Tongue (tissue), 2 donors: ENCODE measurements around the gene PSMD11. TPM values are rescaled to one million over a fixed set of nuclear protein-coding genes. Genes with fewer than 3 reads are reported as not detected.

Experiments
- DNase-seq: peaks from one replicate; pipeline ENCODE4 v3.0.0-alpha.2; 2015
- total RNA-seq: library from RNA; depleted of rRNA; stranded (reverse); fragments of >200 nt; gene quantifications from one replicate; pipeline ENCODE4 v1.2.3, GENCODE V29; 2014

The PSMD11 gene
- total RNA-seq, 1 donor from 2014 or later: 94.2 TPM

DNA sequence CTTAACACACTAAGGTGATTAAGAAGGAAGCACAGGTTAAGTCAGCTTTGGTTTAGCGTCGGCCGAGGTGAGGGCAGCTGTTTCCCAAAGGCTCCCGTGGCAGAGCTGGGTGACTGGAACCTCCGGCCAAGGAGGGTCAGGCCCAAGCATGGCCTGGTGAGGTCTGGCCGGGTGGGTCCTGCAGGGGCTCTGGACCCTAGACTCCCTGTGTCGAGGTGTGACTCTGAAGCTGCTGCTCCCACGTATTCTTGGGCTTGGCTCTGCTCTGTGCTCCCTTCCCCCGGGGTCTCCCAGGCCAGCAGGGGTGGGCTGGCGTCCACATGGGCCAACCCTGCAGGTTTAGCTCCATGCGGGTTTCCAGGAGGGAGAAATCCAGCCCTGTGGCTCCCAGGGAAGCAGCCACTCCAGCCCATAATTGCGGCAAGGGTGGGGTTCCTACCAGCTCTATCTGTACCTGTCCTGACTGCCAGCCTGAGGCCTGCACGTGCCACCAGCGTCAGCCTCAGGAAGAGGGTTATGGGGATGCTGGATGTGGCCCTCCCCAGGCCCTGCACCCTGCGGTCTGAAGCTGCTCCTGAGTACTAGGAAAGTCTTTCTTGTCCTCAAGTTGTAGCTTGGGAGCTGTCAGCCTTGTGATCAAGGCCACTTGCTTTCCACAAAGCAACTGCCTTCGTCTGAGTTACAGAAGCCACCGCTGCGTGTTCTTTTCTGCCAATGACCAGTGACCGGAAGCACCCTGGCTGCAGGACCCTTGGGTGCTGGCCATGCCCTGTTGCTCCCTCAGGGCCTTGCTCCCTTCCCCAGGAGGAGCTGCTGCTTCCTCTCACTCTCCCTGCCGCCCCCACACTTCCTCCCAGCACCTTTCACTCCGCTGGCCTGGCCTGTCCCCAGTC is 47.3 kb downstream of the PSMD11 start:
- no peak for DNase-seq

DNA sequence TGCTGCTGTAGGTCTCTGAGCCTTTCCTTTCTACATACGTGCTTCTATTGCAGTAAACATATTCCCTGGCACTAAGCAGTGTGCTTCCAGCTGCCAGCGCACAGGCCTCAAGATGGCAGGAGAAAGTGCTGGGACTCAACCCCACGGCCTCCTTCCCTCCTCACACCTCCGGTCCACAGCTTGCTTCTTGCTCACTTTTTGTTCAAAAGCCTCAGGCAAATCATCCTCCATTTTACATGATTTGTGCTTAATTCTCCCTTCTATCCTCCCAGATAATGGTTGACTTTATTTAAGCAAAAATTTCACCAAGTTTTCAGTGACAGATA is 47.9 kb downstream of the PSMD11 start:
- no peak for DNase-seq

DNA sequence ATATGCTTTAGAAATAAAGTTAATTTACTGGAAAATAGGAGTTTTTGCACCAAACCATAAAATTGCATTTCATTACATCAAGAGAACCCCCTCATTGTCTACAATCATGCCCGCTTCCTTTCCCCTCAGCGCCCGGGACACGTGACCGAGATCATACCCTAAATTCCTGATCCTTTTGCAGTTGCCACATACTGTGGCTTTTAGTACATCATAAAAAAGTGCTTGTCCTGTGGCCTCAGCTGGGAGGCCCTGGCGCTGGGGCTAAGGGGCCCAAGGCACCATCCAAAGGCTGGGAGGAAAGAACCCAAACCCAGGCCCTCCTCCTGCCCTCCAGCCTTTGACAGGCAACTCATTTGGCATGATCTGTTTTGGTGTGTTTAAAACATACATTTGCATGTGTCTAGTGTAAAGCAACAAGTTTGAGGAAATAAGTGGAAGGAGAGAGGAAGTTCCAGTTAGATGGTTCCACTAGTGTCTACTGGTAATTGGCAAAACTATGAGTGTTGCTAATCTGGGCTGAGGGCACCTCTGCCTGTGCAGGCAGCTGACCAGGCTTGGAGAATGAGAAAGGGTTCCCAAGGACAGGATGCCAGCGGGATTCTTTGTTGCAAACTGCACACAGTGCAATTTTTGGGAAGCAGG is 48.5 kb downstream of the PSMD11 start:
- DNase-seq: no peak

DNA sequence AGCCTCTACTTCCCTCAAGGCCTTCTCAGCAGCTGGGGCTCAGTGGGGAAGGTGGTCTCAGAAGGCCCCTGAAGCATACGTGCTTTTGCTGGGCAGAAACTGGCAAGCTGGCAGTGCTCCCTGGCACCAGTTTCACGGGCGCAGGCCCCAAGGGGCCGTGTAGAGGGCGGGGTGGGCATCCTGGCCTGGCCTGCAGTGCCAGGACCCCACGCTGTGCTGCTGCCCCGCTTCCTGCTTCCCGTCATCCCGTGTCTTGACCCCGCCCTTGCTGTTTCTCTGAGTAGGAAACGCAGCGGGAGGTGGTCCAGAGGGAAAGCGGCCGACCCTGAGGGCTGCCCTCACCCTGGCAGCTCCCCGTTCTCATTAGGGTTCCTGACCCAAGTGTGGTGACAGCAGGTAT is 49.3 kb downstream of the PSMD11 start:
- no peak for DNase-seq

DNA sequence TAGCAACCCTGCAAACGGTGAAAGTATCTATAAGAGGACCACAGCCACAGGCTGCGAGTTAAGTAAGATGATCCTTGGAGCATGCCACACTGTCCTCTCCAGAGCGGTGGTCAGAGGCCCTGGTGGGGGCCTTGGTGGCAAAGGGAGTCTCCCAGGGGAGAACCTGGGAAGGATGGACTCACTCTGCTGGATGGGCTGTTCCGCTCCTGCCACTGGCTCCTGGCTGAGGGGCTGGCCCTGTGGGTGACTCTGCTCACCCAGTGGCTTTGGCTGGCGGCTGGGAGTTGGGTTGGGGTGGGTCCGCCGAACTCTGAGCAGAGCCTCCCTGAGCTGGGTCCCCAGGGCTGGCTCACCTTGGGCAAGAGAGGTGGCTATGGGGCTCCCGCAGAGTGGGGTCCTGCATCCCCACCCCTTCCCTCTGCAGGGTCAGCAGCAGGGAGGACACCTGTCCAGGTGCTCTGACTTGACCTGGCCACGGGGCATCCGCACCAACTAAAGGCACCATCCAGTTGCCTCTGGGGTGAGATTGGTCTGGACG is 49.7 kb downstream of the PSMD11 start:
- DNase-seq: no peak

DNA sequence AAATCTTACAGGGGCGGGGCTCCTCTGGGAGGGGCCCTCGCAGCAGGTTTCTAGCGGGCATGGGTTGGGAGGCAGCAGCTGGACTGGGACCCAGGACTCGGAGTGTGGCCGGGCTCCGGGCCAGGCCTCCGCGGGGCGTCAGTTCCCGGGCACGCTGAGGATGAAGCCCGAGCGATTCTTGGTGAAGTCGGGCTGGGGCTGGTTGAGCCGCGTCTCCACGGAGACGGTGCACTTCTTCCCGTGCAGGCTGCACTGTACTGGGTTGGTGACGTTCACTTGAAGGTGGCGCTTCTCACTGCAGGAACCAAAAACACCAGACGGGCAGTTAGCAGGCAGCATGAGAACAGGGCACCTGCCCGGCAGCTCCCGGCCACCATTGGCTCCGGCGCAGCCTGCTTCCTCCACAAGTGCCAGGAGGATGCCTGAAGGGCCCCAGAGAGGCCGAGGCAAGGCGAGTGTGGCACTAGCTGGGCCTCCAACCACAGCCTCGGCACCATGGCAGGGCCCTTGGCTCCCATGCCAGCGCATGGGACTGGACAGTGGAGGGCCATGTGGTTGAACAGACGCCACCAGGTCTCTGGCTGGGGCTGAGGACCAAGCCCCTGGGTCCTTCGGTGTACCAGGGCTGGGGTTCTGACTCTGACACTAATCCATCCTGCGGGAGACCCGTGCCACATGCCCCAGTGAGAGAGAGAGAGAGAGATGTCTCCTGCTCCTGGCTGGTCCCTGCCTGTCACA is 50.5 kb downstream of the PSMD11 start:
- peak; percentile 49 for DNase-seq

DNA sequence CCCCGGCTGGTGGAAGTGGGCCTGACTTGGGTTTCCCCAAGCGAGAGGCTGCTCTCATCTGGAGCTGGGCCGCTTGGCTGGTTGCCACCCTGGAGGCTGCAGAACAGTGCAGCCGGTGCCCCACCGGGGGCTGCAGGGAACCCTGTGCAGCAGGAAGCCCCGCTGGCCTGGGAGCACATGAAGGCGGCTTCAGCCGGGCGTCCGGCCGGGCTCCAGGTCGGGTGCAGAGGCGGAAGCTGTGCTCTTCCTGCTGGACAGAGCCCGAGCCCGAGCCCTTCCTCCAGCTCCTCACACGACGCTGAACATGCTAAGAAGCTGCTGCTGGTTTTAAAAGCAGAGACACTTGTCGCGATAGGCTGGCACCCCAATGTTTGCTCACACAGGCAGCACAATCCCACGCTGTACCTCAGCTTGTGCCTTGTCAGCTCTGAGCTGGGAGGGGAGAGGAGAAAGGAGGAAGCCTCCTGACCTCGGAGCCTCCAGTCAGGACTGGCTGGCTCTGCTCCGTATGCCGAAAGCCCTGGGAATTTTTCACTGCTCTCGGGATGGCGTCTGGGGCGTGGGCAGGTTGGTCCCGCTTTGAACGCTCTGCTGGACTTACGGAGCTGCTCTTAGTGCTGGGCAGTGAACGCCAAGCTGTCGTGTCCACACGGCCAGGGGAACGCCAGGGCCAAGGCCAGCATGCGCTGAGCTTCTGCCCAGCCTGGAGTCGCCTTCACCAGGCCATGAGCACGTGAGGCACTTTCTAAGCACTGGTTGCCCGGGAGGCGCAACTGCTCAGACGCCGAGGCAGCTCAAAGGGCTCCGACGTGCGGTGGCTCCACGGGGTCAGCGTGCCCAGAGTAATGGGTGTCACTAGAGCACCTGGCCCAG is 51.3 kb downstream of the PSMD11 start:
- peak; percentile 80 for DNase-seq

DNA sequence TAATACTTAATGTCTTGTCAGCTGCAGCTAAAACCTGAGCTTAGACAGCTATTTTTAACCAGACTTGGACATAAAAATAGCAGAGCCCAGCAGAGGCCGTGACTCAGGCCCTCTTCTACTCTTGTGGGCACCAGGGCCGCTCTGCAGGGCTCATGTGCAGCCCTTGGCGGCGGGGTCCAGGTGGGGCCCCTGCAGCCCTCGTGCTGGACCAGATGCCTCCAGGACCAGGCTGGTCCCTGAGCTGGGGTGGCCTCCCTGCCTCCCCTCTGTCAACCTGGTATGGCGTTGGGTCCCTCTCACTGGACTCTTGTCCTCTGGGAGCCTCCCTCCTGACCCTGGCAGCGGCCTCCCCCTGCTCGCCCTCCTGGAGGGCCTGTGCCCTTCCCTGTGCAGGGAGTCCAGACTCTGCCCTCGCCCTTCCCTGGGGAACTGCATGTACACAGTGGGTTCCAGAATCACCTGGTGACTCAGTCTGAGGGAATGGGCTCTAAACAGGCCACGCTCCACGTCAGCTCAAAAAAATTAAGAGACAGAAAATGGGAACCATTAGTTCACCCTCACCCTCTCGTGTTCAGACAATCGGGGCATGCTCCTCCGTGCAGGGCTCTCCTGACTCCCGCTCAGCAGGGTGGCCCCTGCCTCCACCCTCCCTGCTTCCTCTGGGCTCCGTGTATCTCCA is 52.2 kb downstream of the PSMD11 start:
- peak; percentile 55 for DNase-seq

DNA sequence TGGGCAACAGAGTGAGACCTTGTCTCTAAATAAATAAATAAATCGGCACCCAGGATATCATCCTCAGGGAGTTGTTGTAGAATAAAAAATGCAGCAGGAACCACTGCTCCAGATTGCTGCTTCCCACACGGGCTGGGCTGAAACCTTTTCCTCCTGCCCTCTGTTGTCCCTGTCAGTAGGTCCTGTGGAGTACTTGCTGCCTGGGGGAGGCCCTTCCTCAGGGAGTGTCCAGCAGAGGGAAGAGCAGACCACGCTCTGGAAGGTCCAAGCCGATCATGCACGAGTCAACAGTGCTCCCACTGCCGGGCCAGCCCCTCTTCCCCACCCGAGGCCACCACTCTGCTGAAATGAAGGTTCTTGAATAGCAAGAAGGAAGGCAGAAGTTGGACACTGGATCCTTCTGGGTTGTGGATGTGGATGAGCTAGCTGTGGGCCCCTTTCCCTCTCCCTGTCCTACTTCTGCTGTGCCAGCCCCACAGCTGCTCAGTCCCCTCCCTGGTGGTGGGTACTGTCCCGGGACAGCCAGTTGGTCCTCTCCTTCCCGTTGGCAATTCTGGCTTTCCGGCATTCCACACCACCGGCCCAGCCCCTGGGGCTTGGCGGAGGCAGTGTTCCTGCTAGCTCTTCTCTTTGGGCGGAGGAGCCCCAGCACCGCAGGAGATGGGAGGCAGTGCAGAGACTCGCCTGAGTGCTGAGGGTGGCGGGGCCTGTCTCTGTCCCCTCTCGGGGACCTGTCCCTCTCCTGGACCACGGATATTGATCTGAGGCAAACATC is 53.3 kb downstream of the PSMD11 start:
- DNase-seq: peak; percentile 70

DNA sequence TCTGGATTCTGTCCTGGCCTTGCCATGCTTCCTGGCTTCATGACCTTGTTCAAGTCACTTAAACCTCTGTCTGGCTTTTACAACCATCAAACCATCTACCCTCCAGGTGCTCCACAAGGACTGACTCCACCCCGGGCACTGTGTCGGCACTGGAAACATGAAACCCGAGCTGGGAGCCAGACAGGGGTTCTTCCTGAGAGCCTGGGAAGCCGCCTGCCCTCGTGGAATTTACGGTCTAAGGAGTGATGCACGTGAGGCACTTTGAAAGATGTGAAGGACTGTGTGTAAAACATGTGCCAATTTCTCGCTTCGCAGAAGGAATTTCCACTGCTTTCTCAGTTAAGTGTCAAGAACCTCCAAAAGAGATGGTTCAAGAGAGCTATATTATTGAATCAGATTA is 54.1 kb downstream of the PSMD11 start:
- no peak for DNase-seq

DNA sequence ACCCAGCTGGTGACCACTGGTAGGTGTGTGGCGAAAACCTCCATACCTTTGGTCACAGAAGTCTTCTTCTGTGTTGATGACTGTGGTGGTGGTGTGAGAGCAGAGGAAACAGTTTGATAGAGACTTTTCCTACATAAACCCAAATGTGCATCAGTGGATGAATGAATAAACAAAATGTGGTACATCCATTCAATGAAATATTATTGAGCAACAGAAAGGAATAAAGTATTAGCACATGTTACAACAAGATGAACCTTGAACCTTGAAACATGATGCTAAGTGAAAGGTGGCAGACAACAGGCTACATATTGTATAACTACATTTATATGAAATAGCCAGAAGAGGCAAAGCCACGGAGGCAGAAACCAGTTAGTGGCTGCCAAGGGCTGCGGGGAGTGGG is 57.7 kb downstream of the PSMD11 start:
- no peak for DNase-seq

DNA sequence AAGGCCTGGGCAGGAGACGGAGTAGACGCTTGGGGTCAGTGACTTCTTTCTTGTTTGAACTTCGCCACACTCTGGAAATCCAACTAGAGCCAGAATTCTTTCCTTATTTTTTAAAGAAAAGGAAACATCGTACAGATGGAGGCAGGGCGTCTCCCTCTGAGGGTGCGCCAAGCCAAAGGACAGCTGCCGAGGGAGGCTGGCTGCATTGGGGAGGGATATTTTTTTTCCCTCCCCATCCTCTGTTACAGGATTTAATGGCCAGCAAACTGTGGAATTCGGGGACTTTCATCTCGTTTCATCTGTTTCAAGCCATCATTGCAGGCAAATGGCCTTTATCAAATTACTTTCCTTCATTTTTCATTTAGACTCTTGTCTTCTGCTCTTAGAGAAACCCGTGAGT is 58.4 kb downstream of the PSMD11 start:
- peak; percentile 66 for DNase-seq

DNA sequence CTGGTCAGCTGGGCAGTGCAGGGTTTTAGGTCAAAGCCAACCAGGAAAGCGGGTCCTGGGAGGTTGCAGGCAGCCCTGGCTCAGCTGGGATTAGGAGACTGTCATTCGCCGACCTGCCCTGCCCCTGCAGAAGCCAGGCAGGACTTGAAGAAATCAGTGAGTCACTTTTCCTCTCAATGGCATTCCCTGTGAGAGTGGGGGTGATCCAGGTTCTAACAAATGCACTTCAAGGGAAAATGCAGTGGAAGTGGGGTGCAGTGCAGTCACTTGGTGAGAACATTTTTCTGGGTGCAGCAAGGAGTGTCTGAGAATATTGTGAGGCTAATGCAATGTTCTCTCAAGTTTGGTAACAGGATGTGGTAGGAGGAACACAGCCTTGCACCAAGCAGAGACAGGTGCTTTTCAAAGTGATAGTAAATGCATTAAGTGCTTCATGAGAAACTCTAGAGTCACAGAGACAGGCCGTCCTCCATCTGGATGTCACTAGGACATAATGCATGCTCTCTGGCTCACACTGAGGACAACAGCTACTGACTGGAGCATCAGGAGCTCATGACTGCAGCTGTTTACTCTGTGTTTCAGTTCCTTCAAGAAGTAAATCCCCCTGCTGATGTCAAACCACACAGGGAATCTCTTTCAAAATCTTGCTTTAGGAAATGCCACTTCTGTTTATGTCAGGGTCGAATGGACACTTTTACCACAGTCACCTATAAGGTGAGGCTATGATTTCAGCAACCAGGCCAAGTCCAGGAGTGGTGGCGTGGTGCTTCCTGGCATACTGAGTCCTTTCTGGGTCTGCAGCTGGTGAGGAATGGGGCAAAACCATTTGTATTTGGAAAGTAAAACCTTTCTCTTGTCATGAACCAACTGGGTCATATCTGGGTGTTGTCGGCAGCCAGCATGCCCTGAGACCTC is 59.2 kb downstream of the PSMD11 start:
- peak; percentile 83 for DNase-seq

DNA sequence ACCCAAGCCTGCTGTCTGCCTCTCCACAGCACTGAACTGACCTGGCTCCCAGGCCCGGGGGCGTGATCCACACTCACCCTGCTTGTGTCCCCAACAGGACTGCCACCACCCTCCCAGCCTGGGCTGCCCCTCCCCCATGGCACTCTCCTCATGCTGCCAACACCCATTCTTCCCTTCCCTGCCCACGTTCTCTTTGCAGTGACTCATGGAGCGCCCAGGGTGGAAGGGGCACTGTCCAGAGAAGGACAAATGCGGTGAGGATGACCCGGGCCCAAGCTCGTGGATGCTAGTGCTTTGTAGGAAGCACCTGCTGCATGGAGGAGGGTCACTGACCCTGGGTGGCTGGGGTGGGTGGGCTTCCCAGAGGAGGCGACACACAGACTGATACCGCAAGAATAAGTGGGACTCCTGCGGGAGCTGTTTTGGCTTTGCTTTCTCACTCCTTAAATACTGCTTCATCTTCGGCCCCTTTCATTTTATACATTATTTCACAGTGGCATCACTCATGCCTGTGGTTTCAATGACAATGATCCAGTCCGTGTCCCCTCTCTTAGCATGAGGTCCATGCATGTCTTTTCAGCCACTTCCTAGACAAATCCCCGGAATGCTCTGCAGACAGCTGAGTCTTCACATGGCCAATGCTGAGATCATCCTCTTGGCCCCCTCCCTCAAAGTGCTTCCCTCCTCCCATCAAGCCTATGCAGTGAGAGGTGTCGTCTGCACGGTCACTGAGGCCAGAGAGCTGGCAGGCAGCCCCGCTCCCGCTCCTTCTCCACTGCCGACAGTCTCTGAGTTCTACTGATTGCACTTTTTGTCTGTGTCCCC is 60.1 kb downstream of the PSMD11 start:
- DNase-seq: peak; percentile 84

DNA sequence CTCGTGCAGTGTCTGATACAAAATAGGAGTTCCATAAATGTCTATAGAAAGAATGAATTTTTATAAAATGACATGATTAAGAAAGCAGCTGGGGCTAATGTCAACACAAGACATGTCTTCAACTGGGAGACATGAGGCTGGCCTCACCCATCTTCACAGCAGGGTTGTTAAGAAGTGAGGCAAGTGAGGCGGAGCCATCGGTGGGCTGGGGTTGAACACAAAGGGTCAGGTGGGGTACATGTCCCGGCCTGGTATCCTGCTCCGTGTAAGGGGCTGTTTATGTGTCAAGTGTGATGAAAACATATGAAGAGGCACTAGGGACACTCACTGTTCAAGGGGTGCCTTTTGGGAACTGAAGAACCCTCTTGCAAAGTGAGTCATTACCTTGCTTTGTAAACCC is 64.6 kb downstream of the PSMD11 start:
- no peak for DNase-seq

DNA sequence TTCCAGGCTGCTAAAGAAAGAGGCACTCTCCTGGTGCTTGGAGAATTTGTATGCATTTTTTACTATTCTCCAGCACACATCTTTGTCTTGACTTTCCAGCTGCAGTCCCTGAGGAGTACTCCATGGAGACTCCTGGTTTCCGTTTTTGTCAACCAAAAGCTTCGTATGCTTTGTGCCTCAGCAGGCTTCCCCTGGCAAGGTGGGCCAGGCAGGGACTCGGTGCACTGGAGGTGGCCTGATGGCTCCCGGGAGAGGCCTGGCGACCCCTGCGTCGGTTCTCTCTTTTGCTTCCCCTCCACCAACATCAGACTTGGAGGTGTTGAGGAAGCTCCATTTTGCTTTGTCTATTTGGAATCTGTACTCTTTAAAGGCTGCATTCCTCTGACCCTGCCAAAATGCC is 66.2 kb downstream of the PSMD11 start:
- no peak for DNase-seq

DNA sequence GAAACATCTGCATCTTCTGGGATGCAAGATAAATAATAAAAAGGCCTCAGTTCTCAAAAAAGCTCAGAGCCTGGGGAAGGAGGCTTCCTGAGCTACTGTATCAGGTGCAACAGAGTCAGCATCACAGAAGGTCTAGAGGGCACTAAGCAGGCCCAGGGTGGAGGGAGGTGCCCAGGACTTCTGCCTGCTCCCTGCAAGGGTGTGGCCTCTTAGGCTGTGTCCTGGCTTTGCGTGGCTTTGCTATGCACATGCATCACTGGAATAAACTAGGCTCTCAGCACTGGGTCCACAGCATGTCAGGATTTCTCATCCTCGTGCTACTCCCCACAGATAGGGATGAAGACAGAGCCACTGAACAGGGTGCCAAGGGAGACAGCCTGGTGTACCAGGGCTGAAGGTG is 68.0 kb downstream of the PSMD11 start:
- no peak for DNase-seq

DNA sequence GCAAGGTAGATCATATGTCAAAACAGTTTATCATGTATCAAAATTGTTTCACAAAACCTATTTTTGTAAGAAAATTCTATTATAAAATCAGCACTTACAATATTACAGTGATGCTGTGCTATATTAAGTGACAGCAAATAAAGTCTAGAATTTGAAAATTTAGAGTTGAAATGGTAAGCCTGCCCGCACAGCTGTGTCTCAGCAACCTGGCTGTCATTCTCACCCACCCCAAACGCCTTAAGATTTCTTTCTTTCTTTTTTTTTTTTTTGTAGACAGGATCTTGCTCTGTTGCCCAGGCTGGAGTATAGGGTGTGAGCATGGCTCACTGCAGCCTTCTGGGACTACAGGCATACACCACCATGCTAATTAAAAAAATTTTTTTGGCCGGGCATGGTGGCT is 69.3 kb downstream of the PSMD11 start:
- no peak for DNase-seq

DNA sequence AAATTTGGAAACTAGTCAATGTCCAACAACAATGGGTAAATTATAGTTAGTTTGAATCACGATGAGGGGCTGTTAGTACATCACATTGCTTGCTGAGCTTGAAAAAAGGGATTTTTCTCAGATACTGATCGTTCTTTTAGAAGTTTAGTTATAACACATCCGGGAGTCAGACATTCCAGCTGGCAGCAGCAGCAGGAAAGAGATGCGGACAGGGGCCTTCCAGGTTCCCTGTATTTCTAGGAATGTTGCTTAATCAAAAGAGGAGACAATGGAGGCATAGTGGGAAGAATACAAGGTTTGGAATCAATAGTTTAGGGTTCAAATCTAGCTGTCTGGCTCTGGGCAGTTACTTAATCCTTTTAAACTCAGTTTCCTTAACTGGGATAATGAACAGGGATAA is 70.3 kb downstream of the PSMD11 start:
- DNase-seq: no peak
